Spleen (tissue), 7 donors: ENCODE measurements around the gene COL5A1.

ENCODE experiments used
- POLR2A ChIP-seq, 3 donors: fragments of 450-650 bp; IDR thresholded peaks; one replicate each; pipeline ENCODE4 v1.5.1; 2017; ENCODE audit warnings: antibody characterized with exemption in 3 of 3, mild to moderate bottlenecking in 1 of 3
- POLR2AphosphoS5 ChIP-seq, 3 donors: sonication (generic); formaldehyde crosslinking; IDR thresholded peaks; one replicate each; pipeline ENCODE4 v1.5.1; 2017; ENCODE audit warnings: antibody characterized with exemption in 3 of 3
- TF ChIP-seq, protein P1 (sequence below), 11 experiments: fragments of 200-600 bp in 7 of 11; fragments of 450-650 bp in 4 of 11; sonication (generic) in 4 of 11; IDR thresholded peaks in 8 of 11; conservative IDR thresholded peaks in 3 of 11; 1 replicate in 7 of 11; 2 replicates in 4 of 11; pipeline versions ENCODE4 v1.4.0 to v1.8.0; 2016 to 2021; ENCODE audit warnings: antibody characterized with exemption in 11 of 11, inconsistent platforms in 4 of 11, mild to moderate bottlenecking in 1 of 11
- donor health status: DM: no; HTN: no; CAD: no; lungs with moderate emphysema.
- donor health status: DM: no; HTN: no; CAD: no.
- donor health status: DM: no; HTN: no; CAD: no.

DNA sequence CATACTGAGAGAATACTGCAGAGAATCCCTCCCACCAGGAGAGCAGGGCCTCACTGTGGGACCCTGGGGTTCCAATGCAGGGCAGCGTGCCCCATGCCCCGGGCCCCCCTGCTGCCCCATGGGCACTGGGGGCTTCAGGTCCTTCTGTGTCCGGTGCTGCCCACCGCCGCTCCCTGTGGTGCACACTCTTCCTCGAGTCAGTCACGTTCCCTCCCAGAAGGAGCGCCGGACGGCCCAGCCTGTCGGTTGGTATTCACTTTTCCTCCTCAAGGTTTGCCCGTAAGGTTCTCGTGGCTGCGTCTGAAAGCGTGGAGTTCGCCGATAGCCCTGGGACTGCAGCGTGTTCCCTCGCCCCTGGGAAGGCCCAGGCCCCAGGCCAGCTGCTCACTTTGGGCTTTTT, 190.9 kb downstream of the COL5A1 start:
- TF ChIP-seq, protein P1, sequence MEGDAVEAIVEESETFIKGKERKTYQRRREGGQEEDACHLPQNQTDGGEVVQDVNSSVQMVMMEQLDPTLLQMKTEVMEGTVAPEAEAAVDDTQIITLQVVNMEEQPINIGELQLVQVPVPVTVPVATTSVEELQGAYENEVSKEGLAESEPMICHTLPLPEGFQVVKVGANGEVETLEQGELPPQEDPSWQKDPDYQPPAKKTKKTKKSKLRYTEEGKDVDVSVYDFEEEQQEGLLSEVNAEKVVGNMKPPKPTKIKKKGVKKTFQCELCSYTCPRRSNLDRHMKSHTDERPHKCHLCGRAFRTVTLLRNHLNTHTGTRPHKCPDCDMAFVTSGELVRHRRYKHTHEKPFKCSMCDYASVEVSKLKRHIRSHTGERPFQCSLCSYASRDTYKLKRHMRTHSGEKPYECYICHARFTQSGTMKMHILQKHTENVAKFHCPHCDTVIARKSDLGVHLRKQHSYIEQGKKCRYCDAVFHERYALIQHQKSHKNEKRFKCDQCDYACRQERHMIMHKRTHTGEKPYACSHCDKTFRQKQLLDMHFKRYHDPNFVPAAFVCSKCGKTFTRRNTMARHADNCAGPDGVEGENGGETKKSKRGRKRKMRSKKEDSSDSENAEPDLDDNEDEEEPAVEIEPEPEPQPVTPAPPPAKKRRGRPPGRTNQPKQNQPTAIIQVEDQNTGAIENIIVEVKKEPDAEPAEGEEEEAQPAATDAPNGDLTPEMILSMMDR (IDR thresholded peaks at IDR 0.05 in 8 of 11, conservative IDR thresholded peaks at IDR 0.05 in 3 of 11), result no peak
- TF ChIP-seq POLR2A (IDR thresholded peaks at IDR 0.05) (no peak), POLR2AphosphoS5 (IDR thresholded peaks at IDR 0.05) (no peak)
